Hepatocyte (in vitro differentiated cells): ENCODE measurements around the gene ANKRD10. TPM values are rescaled to one million over a fixed set of nuclear protein-coding genes. Genes with fewer than 3 reads are reported as not detected.

Experiments used
- DNase-seq: peaks from one replicate; pipeline ENCODE4 v3.0.0-alpha.2; 2016; ENCODE audit warnings: low spot score
- H2AFZ ChIP-seq: fragments of 200-600 bp; sonication (generic); 2 replicates; pipeline ENCODE4 v1.6.0; 2016; ENCODE audit warnings: antibody characterized with exemption, mild to moderate bottlenecking
- H3K27ac ChIP-seq: fragments of 200-600 bp; sonication (generic); 2 replicates; pipeline ENCODE4 v1.5.1; 2016; ENCODE audit warnings: mild to moderate bottlenecking
- H3K27me3 ChIP-seq: fragments of 200-600 bp; sonication (generic); 2 replicates; pipeline ENCODE4 v1.6.1; 2016
- H3K36me3 ChIP-seq: fragments of 200-600 bp; sonication (generic); replicated peaks from 2 replicates; pipeline ENCODE4 v1.5.1; 2016; ENCODE audit warnings: low read depth; ENCODE audit not compliant: insufficient read depth
- H3K4me1 ChIP-seq: fragments of 200-600 bp; sonication (generic); 2 replicates; pipeline ENCODE4 v1.5.1; 2016; ENCODE audit warnings: mild to moderate bottlenecking, moderate library complexity; ENCODE audit not compliant: insufficient read depth
- H3K4me2 ChIP-seq: fragments of 200-600 bp; sonication (generic); 2 replicates; pipeline ENCODE4 v1.6.0; 2016
- H3K4me3 ChIP-seq: fragments of 200-600 bp; sonication (generic); 2 replicates; pipeline ENCODE4 v1.5.1; 2016; ENCODE audit warnings: mild to moderate bottlenecking
- H3K79me2 ChIP-seq: fragments of 200-600 bp; sonication (generic); 2 replicates; pipeline ENCODE4 v1.6.0; 2017; ENCODE audit warnings: mild to moderate bottlenecking
- H3K9me2 ChIP-seq: fragments of 200-600 bp; sonication (generic); replicated peaks from 2 replicates; pipeline ENCODE4 v1.6.0; 2017; ENCODE audit warnings: mild to moderate bottlenecking; ENCODE audit not compliant: insufficient read depth
- H3K9me3 ChIP-seq: fragments of 200-600 bp; sonication (generic); 2 replicates; pipeline ENCODE4 v1.5.1; 2016; ENCODE audit warnings: low read depth, mild to moderate bottlenecking
- H4K20me1 ChIP-seq: fragments of 200-600 bp; sonication (generic); 2 replicates; pipeline ENCODE4 v1.6.0; 2016; ENCODE audit warnings: mild to moderate bottlenecking; ENCODE audit not compliant: insufficient read depth, poor library complexity, severe bottlenecking
- EZH2 ChIP-seq: fragments of 200-600 bp; sonication (generic); IDR thresholded peaks from 2 replicates; pipeline ENCODE4 v1.6.1; 2016; ENCODE audit warnings: antibody characterized with exemption, mild to moderate bottlenecking, borderline replicate concordance
- EZH2phosphoT487 ChIP-seq: fragments of 200-600 bp; sonication (generic); IDR thresholded peaks from one replicate; pipeline ENCODE4 v1.6.1; 2018; ENCODE audit warnings: antibody characterized with exemption, mild to moderate bottlenecking, low read depth, moderate library complexity; ENCODE audit not compliant: unreplicated experiment, severe bottlenecking
- WGBS: methylation state at CpG from one replicate; pipeline ENCODE4 v1.1.6; 2016; ENCODE audit warnings: low lambda C conversion rate; ENCODE audit errors: missing lambda C conversion rate; 5-methylcytosine and 5-hydroxymethylcytosine counted together
- polyA plus RNA-seq: library from polyadenylated mRNA; unstranded; fragments of >200 nt; fragmentation: Nextera tagmentation; extraction: Ambion mirVana; gene quantifications from 2 replicates; pipeline ENCODE4 v1.2.1, GENCODE V29; 2016
- total RNA-seq: library from RNA; depleted of rRNA; stranded (reverse); fragments of >200 nt; gene quantifications from 2 replicates; pipeline ENCODE4 v1.2.3, GENCODE V29; 2014
- TF ChIP-seq, protein P1 (sequence below): fragments of 200-600 bp; sonication (generic); IDR thresholded peaks from 2 replicates; pipeline ENCODE4 v1.5.1; 2016; ENCODE audit warnings: antibody characterized with exemption, mild to moderate bottlenecking; ENCODE audit not compliant: poor library complexity

Gene ANKRD10
- total and polyA plus RNA-seq, 2 experiments from 2014 or later: 104 to 143 TPM

DNA sequence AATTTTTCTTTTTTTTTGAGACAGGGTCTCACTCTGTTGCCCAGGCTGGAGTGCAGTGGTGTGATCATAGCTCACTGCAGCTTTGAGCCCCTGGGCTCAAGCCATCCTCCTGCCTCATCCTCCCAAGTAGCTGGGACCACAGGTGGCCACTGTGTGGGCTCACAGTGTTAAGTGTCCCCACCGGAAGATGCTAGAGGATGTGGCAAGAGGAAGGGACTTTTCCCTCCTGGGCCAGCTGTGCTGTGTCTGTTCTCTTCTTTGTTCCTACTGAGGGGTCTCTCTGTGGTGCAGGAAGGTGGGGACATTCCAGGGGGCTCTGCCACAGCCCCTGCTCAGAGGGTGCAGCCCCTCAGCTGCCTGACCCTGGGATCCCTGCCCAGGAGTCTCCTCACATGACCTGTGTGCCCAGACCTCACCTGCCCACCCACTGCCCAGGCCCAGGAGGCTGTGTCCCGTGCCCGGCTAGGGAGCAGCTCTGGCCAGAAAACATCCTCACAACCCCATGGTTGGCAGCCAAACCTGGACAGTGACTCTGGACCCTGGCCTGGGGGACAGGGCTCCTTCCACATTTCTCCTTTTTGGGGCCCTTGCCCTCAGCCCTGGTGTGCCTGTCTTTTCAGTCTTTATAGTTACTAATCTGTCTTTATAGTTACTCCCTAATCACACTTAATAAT, 14.4 kb upstream of the ANKRD10 start:
- 87% methylated on average over 3 of the region's 3 CpGs for WGBS
- no peaks in the 10 kb centered on the region for H3K79me2 ChIP-seq
- no peak overlapping the region for H2AFZ ChIP-seq
- H3K4me3 ChIP-seq: no peak overlapping the region
- H3K9me2 ChIP-seq: no peaks in the 10 kb centered on the region
- H3K27ac ChIP-seq: no peak overlapping the region
- H3K36me3 ChIP-seq: no peaks in the 10 kb centered on the region
- H4K20me1 ChIP-seq: no peaks in the 10 kb centered on the region
- no peak for DNase-seq
- H3K9me3 ChIP-seq: peaks cover 6% of the 10 kb centered on the region
- peaks cover 4% of the 10 kb centered on the region for H3K27me3 ChIP-seq
- TF ChIP-seq, protein P1, sequence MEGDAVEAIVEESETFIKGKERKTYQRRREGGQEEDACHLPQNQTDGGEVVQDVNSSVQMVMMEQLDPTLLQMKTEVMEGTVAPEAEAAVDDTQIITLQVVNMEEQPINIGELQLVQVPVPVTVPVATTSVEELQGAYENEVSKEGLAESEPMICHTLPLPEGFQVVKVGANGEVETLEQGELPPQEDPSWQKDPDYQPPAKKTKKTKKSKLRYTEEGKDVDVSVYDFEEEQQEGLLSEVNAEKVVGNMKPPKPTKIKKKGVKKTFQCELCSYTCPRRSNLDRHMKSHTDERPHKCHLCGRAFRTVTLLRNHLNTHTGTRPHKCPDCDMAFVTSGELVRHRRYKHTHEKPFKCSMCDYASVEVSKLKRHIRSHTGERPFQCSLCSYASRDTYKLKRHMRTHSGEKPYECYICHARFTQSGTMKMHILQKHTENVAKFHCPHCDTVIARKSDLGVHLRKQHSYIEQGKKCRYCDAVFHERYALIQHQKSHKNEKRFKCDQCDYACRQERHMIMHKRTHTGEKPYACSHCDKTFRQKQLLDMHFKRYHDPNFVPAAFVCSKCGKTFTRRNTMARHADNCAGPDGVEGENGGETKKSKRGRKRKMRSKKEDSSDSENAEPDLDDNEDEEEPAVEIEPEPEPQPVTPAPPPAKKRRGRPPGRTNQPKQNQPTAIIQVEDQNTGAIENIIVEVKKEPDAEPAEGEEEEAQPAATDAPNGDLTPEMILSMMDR: no peak
- no peak for TF ChIP-seq EZH2
- TF ChIP-seq EZH2phosphoT487: no peak
- H3K4me2 ChIP-seq: no peak overlapping the region
- no peaks in the 10 kb centered on the region for H3K4me1 ChIP-seq

DNA sequence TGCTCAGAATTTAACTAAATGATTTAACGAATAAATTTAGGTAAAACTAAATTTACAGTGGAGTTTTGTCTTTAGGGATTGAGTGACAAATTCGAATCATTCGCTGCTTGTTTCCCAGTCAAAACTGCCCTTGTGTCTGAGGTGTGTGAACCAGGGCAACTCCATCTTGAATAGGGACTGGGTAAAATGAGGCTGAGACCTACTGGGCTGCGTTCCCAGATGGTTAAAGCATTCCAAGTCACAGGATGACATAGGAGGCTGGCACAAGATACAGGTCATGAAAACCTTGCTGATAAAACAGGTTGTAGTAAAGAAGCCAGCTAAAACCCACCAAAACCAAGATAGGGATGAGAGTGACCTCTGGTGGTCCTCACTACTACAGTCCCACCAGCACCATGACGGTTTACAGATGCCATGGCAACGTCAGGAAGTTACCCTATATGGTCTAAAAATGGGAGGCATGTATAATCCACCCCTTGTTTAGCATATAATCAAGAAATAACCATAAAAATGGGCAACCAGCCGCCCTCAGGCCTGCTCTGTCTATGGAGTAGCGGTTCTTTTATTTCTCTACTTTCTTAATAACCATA, 10.2 kb upstream of the ANKRD10 start:
- 63% methylated on average over 8 of the region's 8 CpGs for WGBS
- no peaks in the 10 kb centered on the region for H3K79me2 ChIP-seq
- H3K4me3 ChIP-seq: no peak overlapping the region
- no peak for DNase-seq
- H3K36me3 ChIP-seq: no peaks in the 10 kb centered on the region
- no peak overlapping the region for H2AFZ ChIP-seq
- TF ChIP-seq, protein P1: peak; percentile 51
- TF ChIP-seq EZH2 (no peak), EZH2phosphoT487 (no peak)
- no peaks in the 10 kb centered on the region for H3K9me2 ChIP-seq
- no peaks in the 10 kb centered on the region for H3K4me1 ChIP-seq
- H3K4me2 ChIP-seq: peak overlapping the region; percentile 14
- H4K20me1 ChIP-seq: no peaks in the 10 kb centered on the region
- H3K27me3 ChIP-seq: peaks cover 22% of the 10 kb centered on the region
- H3K9me3 ChIP-seq: no peaks in the 10 kb centered on the region
- no peak overlapping the region for H3K27ac ChIP-seq

DNA sequence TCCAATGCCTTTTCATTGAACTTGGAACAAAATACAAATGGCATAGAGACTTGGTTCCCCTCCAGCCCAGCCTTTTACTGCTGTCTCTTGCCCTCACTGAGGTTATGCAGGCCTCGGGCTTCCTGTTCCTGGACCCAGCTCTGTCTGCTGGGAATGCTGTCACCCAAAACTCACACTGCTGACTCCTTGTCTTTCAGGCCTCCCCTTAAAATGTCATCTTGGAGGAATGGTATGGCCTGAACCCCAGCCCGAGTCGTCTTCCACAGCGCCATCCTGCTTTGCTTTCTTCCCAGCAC, 9.7 kb upstream of the ANKRD10 start:
- H2AFZ ChIP-seq: no peak overlapping the region
- WGBS: 85% methylated on average over 4 of the region's 4 CpGs

More for the DNA sequence above, 9.7 kb upstream of the ANKRD10 start:
- no peaks in the 10 kb centered on the region for H3K79me2 ChIP-seq
- no peaks in the 10 kb centered on the region for H3K4me1 ChIP-seq
- no peak for DNase-seq
- no peaks in the 10 kb centered on the region for H4K20me1 ChIP-seq
- H3K4me2 ChIP-seq: no peak overlapping the region
- peaks cover 22% of the 10 kb centered on the region for H3K27me3 ChIP-seq
- H3K9me3 ChIP-seq: no peaks in the 10 kb centered on the region
- TF ChIP-seq, protein P1: no peak
- no peak for TF ChIP-seq EZH2phosphoT487
- no peaks in the 10 kb centered on the region for H3K9me2 ChIP-seq
- no peaks in the 10 kb centered on the region for H3K36me3 ChIP-seq
- no peak overlapping the region for H3K27ac ChIP-seq
- H3K4me3 ChIP-seq: no peak overlapping the region
